ENCODE measurements around the gene IZUMO4. TPM values are rescaled to one million over a fixed set of nuclear protein-coding genes. Genes with fewer than 3 reads are reported as not detected.

IZUMO4 gene, protein sequence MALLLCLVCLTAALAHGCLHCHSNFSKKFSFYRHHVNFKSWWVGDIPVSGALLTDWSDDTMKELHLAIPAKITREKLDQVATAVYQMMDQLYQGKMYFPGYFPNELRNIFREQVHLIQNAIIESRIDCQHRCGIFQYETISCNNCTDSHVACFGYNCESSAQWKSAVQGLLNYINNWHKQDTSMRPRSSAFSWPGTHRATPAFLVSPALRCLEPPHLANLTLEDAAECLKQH
- 1.4 and 2.2 TPM in 2 replicates for total RNA-seq (2014; rRNA removed; shearing (Covaris generic))

DNA sequence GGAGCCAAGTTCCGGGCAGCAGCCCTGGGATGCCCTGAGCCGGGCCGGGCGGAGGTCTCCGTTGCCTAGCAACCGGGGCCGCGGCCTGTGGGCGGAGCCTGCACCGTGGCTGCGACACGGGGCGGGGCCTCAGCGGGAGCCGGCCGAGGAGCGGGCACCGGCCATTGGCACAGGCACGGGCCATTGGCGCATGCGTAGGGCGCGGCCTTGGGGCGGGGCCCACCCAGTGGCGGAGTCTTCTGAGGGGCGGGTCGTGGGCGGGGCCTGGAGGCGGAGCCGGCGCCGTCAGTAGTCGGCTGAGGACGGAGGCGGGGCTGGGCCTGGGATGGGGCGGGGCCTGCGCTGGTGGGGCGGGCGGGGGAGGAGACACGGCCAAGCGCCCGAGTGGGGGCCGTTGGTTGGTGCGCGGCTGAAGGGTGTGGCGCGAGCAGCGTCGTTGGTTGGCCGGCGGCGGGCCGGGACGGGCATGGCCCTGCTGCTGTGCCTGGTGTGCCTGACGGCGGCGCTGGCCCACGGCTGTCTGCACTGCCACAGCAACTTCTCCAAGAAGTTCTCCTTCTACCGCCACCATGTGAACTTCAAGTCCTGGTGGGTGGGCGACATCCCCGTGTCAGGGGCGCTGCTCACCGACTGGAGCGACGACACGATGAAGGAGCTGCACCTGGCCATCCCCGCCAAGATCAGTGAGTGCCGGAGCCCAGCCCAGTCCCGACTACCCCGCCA is at the start of gene IZUMO4:
Gene IZUMO4, plus strand, starts transcription at position 436 of the 723 bp plus-strand sequence. Its CDS starts 31 bp downstream, at position 467.
- peak; percentile 90 for DNase-seq (ENCODE audit: low read depth)

DNA sequence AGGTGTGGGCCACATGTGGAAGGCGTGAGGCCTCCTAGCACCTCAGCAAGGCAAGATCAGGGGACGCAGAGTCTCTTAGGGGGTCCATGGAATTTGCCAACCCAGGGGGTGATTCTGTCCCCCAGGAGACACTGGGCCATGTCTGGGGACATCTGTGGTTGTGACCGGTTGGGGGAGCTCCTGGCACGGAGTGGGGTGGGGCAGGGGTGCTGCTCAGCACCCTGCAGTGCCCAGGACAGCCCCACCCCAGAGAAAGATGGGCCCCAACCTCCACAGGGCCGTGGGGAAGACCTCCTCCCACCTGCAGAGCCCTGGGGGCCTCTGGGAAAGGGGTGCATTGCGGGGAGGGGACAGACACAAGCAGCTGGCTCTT is 49.7 kb upstream of the IZUMO4 start:
- no peak for DNase-seq (ENCODE audit: low read depth)

DNA sequence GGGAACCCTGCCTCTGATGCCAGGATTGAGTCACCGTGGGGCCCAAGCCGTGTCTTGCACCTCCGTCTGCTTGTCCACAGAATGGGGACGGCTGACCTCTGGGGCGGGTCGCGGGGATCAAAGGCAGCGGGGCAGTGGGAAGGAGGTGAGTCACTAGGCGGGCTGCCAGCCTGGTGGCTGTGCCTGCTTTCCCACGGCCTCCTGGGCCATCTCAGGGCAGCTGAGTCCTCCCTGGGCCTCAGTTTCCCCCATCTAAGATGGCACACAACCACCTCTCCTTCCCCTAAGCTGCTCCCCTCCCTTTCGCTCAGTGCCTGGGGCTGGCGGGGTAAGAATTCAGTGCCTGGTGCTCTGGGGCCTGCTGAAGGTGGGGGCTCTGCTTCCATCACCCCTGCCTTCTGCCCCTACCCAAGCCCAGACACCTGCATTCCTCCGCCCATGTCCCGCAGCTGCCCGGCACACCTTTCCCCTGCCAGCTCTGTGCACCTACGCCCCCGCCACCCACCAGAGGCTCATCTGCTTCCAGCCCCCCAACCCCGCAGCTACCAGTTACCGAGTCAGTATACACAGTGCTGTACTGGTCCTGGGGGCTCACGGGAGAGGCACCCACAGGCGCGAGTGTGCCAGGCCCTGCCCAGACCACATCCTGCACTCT is 49.1 kb upstream of the IZUMO4 start:
- peak; percentile 84 for DNase-seq (ENCODE audit: low read depth)

DNA sequence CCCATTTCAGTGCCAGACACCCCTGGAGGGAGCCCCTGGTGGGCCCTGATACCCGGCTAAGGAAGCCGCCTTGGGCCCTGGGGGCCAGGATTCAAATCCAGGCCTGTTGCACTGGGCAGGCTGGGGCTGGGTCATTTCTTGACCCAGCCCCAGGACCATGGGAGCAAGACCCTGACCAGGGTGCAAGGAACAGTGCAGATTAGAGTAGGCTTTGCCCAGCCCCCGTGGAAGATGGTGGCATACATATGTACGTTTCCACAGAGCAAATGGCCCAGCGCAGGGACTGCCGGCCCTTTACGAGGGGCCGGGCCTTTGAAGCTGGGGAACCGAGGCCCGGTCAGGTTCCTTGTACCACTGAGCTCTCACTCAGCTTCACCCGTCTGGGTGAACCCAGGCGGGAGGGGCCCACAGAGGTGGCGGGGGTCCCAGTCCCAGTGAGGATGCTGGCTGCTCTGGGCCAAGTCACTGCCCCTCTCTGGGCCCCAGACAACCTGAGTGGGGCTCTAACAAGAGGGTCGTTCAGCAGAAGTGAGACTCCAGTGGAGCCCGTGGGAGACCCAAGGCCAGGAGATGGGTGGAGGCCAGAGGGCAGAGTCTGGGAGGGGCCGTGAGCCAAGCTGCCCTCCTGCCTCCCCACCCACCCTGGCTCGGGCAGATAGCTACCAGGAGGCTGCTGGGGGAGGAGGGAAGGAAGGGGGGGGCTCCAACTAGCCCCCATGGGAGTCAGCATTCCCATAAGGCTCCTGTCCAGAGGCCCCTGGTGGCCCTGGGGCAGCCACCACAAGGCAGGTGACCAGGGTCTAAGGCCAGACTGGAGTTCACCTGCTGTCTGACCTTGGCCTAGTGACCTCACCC is 48.4 kb upstream of the IZUMO4 start:
- no peak for DNase-seq (ENCODE audit: low read depth)

DNA sequence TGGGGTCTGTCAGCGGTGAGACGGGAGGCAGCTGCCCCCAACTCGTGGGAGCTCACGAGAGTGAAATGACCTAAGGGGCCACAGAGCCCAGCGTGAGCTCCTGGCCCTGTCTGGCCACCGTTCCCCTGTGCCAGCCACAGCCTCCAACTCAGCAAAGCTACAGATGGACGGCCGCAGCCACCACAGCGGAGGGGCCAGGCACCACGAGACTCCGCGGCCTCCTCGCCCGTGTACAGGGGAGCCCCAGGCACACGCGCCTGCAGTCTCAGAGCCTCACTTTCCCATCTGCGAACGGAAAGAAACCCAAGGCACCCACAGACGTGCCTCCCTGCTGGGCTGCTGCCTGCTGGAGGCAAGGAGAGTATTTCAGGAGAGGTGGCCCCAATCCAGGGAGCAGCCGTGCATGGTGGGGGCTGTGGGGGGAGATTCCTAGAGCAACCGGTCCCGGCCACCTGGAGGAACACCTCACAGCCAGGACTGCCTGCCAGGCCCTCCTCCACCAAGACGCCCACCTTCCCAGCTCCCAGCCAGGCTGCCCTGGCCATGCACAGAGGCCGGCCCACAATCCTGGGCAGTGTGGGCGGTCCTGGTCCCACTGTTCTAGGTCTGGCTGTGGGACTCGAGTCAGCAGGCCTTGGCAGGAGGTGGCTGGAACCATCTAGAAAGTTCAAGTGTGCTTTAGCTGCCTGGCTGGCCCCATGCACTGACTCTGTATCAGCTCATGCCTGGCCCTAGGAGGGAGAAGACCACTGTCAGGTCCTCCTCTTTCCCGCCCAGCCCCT is 47.6 kb upstream of the IZUMO4 start:
- no peak for DNase-seq (ENCODE audit: low read depth)

DNA sequence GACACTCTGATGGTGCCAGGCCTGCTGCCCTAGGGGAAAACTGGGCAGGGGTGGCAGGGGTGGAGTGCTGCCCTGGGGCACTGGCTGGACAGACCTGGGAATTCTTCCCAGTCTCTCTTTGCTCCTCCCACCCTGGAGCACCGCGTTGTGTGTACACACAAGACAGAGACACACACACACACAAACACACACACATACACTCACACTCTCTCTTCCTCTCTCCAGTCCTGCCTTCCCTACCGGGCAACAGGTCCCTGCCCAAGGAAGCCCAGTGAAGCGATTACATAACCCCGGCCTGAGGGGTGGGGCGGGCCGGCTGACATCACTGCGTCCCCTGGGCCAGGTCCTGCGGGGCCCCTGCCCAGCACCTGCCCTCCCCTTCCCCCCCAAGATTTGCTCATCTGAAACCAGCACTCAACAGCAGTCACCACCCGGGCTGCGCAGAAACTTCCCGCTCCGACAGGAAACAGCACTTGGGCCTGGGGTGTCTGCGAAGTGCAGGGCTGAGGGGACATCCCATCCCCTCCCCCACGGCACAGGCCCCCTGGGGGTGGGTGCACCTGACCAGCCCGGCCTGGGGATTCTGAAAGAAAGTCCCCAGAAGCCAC is 46.9 kb upstream of the IZUMO4 start:
- peak; percentile 74 for DNase-seq (ENCODE audit: low read depth)

DNA sequence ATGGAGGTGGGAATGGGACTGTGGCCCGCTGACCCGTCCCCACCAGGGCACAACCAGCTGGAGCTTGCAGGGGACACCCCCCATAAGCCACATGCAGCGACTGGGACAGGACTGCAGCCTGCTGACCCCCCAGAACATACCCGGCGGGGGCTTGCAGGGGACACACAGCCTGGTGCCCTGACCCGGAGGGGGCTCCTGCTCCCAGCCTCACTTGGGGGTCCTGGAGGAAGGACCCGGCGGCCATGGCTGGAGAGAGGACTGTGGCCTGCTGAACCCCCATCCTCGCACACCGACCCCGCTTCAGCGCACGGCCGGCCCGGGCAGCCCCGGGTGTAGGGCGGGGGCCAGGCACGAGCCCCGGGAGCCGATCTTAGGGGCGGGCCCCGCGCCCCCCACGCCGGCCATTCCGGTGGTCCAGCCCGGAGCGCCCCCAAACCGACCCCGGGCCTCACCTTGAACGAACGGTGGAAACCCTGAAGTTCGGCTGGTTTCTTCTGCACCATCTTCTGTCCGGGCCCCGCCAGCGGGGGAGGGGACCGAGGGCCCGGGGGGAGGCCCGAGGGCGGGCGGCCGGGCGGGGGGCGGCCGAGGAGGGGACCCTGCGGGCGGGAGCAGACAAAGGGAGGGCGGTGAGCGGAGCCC is 46.2 kb upstream of the IZUMO4 start:
- DNase-seq (ENCODE audit: low read depth) = no peak

DNA sequence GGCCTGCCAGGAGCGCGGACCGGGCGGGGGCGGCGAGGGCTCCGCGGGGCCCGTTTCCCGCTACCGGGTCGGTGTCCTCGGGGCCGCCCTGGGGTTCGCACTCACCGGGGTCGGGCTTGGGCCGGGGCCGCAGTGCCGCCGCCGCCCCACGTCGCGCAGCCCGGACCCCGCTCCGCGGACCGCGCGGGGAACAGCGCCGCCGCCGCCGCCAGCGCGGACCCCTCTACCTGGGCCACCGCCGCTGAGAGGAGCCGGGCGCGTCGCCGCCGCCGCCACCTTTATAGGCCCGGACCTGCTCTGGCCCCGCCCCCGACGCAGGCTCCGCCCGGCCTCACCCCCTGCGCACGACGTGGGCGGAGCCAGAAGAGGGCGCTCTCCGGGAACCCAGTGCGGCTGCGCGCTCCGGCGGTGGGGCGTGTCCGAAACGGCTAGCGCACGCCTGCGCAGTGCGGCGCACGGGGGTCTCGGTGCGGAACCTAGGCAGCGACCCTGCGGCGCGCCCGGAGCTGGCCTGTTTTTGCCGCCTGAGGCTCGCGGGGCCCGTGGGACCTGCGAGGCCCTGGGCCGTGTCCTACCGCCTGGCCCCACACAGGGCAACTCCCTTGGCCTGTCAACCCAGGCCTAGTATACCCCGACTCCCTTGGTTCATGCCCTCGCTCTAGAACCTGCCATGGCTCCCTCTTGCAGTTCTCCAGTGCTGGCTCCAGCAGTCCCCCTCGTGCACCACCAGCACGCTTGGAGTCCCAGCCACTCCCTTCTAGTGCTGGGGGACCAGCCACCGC is 45.5 kb upstream of the IZUMO4 start, which contains the start of gene MKNK2:
Gene MKNK2, minus strand, starts transcription at position 254 of the 782 bp plus-strand sequence. CDS start 393 bp downstream, outside the sequence.
- DNase-seq (ENCODE audit: low read depth) = peak; percentile 75

DNA sequence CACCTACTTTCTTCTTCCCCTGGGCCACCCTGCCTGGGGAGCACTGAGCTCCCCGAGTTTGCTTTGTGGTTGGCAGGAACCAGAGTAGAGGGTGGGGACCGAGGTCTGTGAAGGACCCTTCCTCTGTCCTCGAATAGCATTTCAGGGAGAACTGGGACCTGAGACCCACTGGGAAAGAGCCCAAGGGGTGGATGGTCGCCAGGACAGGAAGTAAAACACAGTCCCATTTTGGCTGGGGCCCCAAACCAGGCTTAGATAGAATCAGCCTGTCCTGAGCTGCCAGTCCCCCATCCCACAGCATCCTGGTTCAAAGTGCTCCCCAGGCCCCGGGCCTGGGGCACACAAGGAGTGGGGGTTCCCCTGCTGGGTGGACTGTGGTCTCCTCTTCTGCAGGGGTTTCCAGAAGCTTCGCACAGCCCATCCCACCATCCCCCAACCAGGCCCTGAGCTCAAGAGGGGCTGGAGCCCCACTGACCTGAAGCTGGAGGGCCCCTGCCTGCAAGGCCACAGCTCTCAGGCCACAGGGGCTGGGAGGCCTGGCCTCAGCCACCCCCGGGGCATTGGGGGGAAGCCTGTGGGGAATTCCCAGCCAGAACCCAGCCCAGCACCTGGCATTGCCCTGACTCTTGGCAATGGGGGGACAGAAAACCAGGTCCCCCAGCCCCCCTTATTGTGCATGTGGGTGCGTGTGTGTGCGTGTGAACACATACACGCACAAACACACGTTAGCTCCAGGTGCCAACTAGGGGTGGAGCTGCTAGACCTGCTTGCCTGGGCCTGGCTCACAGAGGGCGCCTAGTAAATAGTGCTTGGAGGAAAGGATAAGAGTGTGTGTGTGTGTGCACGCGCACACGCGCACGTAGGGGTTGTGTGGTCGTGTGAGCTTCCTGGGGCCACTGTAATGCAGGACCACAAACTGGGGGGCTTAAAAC is 44.7 kb upstream of the IZUMO4 start:
- peak; percentile 34 for DNase-seq (ENCODE audit: low read depth)

DNA sequence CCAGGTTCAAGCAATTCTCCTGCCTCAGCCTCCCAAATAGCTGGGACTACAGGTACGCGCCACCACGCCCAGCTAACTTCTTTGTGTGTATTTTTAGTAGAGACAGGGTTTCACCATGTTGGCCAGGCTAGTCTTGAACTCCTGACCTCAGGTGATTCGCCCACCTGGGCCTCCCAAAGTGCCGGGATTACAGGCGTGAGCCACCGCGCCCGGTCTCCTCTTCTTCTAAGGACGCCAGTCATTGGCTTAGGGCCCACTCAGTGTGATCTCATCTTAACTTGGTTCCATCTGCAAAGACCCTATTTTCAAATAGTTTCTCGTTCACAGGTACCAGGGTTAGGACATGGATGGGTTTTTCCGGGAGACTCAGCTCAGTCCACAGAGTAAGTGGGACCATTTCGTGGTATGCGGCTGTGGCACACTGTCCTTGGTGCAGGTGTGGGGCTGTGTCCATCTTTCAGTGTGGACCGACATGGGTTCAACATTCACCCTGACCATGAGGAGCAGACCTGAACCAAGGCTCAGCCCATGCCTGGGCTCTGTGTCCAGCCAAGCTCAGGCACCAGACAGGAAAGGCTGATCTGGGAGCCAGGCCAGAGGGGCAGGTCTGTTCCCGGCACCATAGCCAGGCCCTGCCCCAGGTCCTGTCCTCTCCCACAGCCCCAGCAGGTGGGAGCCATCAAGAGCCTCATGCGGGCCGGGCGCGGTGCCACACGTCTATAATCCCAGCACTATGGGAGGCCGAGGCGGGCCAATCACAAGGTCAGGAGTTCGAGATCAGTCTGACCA is 42.9 kb upstream of the IZUMO4 start:
- DNase-seq (ENCODE audit: low read depth) = no peak

DNA sequence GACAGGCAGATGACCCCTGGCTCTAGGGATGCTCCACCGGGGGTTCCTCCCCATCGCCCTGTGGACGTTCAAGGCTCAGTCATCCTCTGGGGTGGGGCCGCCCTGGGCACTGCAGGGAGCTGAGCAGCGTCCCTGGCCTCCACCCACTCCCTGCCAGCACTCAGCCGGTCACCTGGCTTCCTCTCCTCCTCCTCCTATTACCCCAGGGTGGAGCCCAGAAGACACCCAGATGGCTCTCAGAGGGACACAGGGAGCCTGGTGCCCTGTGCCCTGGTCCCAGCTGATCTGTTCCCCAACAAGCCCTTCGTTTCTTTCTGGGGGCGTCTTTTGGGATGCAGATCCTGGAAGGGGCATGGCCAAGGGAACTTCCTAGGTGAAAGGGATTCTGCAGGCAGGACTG is 42.0 kb upstream of the IZUMO4 start:
- no peak for DNase-seq (ENCODE audit: low read depth)

DNA sequence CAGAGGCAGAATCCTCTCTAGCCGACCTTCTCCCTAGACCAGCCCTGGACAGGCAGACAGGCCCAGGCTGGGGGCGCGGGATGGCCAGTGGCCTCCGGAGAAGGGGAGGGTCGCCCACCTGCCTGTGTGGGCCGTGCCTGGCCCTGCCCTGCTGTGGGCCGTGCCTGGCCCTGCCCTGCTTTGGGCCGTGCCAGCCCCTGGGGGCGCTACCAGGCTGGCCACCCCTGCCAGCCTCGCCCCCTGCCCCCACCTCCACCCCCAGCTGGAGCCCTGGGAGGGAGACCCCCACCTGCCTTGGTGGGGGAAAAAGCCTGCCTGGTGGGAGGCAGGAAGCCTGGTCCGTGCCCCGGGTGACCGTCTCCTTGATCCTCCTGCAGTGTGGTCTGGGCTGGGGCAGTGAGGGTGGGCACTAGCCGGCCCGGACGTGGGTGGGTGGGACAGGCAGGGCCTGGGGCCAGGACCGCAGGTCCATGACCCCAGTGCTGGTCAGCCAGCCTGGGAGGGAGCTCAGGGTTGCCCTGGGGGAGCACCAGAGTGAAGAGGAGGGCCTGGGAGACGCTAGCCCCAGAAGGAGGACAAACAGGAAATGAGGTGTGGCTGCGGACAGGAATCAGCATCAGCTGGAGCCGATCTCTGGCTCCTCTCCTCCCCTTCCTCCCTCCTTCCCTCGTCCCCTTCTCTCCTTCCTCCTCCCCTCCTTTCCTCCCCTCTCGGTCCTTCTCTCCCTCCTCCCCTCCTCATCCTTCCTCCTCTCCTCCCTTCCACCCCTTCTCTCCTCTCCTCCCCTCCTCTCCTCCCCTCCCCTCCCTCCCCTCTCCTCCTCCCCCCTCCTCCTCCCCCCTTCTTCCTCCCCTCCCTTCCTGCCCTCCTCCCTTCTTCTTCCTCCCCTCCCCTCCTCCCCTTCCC is 40.5 kb upstream of the IZUMO4 start:
- peak; percentile 74 for DNase-seq (ENCODE audit: low read depth)

DNA sequence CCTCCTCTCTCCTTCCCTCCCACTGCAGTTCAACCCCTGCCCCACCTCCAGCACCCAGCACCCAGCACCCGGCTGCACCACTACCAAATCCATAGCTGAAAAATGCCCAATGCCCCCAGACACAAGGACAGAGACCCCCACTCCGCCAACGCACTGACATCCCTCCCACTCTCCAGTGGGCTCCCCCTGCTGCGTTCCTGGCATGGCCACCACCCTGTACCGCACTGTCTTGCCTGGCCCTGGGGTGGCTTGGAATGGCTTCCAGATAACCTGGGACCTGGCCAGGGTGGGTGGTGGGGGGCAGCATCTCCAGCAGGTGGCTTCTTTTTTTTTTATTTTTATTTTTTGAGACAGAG is 39.9 kb upstream of the IZUMO4 start:
- DNase-seq (ENCODE audit: low read depth) = no peak

DNA sequence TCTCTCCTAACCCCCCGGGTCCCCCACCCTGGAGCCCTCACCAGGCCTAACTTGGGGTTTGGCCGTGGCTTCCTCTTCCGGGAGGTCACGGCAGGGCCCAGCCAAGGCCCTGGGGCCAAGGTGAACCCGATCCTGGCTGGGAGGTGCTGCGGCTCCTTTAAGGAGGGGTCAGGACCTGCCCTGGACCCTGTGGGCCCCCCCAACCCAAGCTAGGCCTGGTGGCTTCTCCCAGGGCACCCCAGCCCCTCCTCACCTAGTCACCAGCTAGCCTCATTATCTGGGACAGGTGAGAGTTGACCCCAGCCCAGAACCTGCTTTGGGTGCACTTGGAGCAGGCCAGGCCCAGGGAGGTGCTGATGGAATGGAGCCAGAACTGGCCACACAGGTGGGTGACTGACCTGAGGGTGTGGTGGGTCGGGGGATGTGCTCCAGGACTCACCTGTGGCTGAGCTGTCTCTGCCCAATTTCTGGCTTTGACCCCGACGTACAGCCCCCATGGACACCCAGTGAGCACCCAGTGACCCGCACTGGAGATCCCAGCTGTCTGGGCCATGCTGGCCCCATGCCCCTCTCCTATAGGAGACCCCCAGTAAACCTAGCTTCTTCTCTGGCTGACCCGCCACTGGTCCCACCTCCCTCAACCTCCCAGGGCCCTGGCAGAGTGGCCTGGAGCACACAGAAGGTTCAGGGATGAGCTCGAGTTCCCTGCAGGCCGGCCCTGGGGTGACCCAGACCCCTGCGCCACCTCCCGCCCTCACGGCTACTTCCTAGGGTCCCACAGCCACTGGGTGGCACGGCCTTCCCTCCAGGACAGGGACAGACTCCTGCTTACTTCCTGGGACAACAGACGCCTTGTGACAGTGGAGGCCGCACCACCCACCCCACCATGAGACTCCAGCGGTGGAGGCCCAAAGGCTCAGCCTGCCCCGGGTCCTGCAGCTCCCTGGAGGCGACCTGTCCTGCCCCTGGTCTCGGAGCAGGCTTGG is 38.9 kb upstream of the IZUMO4 start:
- no peak for DNase-seq (ENCODE audit: low read depth)
